Vagina (tissue), 2 donors: ENCODE measurements around the gene SBK2.

Experiments used
- CTCF ChIP-seq, 3 experiments: fragments of 450-650 bp in 2 of 3; fragments of 200-600 bp in 1 of 3; sonication (generic) in 1 of 3; IDR thresholded peaks; one replicate each; pipeline ENCODE4 v1.5.1; 2017 to 2019; ENCODE audit warnings: antibody characterized with exemption in 3 of 3, mild to moderate bottlenecking in 2 of 3, moderate library complexity in 2 of 3
- POLR2AphosphoS5 ChIP-seq, 2 donors: sonication (generic); formaldehyde crosslinking; IDR thresholded peaks; one replicate each; pipeline ENCODE4 v1.9.0; 2017; ENCODE audit warnings: antibody characterized with exemption in 2 of 2, mild to moderate bottlenecking in 2 of 2, low read depth in 1 of 2; ENCODE audit not compliant: insufficient read depth in 1 of 2

DNA sequence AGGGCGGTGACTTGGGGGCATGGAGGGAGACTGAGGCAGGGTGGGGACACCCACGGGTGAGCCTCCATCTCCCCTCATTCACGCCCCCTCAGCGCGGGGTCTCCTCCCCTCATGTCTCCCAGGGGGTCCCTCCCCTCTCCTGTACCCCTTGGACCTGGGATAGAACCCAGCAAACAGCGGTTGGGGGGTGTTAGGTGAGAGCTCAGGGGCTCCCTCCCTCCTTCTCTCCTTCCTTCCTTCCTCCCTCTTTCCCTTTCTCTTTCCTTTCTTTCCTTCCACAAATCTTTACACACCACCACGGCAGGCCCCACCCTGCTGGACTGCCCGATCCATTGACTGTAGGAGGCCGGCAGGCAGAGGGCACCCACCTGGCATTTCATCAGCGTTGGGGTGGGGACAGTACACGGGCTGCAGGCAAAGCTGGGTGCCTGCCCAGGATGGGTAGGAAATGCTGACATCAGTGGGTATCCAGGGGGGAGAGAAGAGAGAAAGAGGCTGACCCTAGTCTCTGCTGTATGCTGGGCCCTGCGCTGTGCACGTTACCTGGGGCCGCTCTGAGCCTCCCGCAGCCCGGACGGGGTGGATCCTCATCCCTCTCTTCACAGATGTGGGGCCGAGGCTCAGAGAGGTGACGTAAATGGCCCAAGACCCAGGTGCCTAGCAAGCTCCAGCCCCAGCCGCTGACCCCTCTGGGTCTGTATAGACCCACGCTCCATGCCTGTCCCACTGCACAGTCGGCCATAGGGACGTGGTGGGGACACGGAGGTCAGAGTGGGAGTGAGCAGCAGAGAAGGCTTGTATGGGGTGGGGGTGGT, 45.2 kb downstream of the SBK2 start:
- TF ChIP-seq POLR2AphosphoS5 (IDR thresholded peaks at IDR 0.05; ENCODE audit: insufficient read depth in 1 of 2, low read depth in 1 of 2) = peak in 1 of 2 donors; percentile 11
- TF ChIP-seq CTCF (IDR thresholded peaks at IDR 0.05) = no peak
